Fibroblast of lung (primary cell): ENCODE data around the gene SLC6A5. TPM values are rescaled to one million over a fixed set of nuclear protein-coding genes. Genes with fewer than 3 reads are reported as not detected.
A peak's percentile ranks its signal among the peaks of the same experiment; 100 is the strongest.

Experiments
- DNase-seq, 2 donors: peaks; one replicate each; pipeline versions ENCODE4 v3.0.0 to v3.0.0-alpha.2; 2010; ENCODE audit warnings: low read depth in 2 of 2
- H2AFZ ChIP-seq: 2 replicates; pipeline ENCODE4 v1.5.1; 2012; ENCODE audit warnings: low read length, control low read depth, inconsistent platforms
- H3K27ac ChIP-seq: 2 replicates; pipeline ENCODE4 v1.5.1; 2011; ENCODE audit warnings: low read length, control low read depth; ENCODE audit not compliant: insufficient read depth
- H3K27me3 ChIP-seq: 2 replicates; pipeline ENCODE4 v1.5.1; 2011; ENCODE audit warnings: mild to moderate bottlenecking, low read length; ENCODE audit not compliant: control insufficient read depth, insufficient read depth
- H3K36me3 ChIP-seq: 2 replicates; pipeline ENCODE4 v1.5.1; 2011; ENCODE audit warnings: low read length; ENCODE audit not compliant: control insufficient read depth, insufficient read depth
- H3K4me1 ChIP-seq: 2 replicates; pipeline ENCODE4 v1.5.1; 2011; ENCODE audit warnings: low read length; ENCODE audit not compliant: control insufficient read depth, insufficient read depth; ENCODE audit errors: extremely low read depth
- H3K4me2 ChIP-seq: 2 replicates; pipeline ENCODE4 v1.5.1; 2011; ENCODE audit warnings: low read length, control low read depth; ENCODE audit not compliant: insufficient read depth; ENCODE audit errors: extremely low read depth
- H3K4me3 ChIP-seq, 4 experiments: fragments of 200-600 bp in 1 of 4; sonication (generic) in 1 of 4; replicated peaks in 1 of 4; 2 replicates each; pipeline ENCODE4 v1.5.1; 2011 to 2016; ENCODE audit warnings: low read length in 4 of 4, low read depth in 3 of 4, mild to moderate bottlenecking in 3 of 4, control low read depth in 2 of 4, inconsistent platforms in 1 of 4, mixed read lengths in 1 of 4; ENCODE audit not compliant: insufficient read depth in 1 of 4; ENCODE audit errors: control extremely low read depth in 1 of 4
- H3K79me2 ChIP-seq: 2 replicates; pipeline ENCODE4 v1.5.1; 2012; ENCODE audit warnings: mild to moderate bottlenecking, low read length, inconsistent platforms; ENCODE audit not compliant: control insufficient read depth, insufficient read depth
- H3K9ac ChIP-seq: 2 replicates; pipeline ENCODE4 v1.5.1; 2011; ENCODE audit warnings: mild to moderate bottlenecking, low read length, control low read depth; ENCODE audit not compliant: insufficient read depth
- H3K9me3 ChIP-seq: 2 replicates; pipeline ENCODE4 v1.5.1; 2012; ENCODE audit warnings: low read depth, low read length; ENCODE audit not compliant: control insufficient read depth, insufficient read depth
- H4K20me1 ChIP-seq: 2 replicates; pipeline ENCODE4 v1.5.1; 2011; ENCODE audit warnings: low read length; ENCODE audit not compliant: control insufficient read depth, insufficient read depth; ENCODE audit errors: extremely low read depth
- CTCF ChIP-seq, 2 donors: IDR thresholded peaks in 1 of 2; conservative IDR thresholded peaks in 1 of 2; 1 replicate in 1 of 2; 2 replicates in 1 of 2; pipeline ENCODE4 v1.5.1; 2011 to 2012; ENCODE audit warnings: low read length in 2 of 2, control low read depth in 1 of 2, inconsistent platforms in 1 of 2, low read depth in 1 of 2, mild to moderate bottlenecking in 1 of 2
- EZH2 ChIP-seq: IDR thresholded peaks from 2 replicates; pipeline ENCODE4 v1.5.1; 2012; ENCODE audit warnings: low read length, control low read depth, mild to moderate bottlenecking; ENCODE audit errors: missing control alignments
- polyA plus RNA-seq, 2 donors: library from polyadenylated mRNA; depleted of rRNA in 1 of 2; stranded (reverse) in 1 of 2; unstranded in 1 of 2; fragments of >200 nt; gene quantifications; 2 replicates each; pipeline ENCODE4 v1.2.1, GENCODE V29; 2011 to 2012; ENCODE audit warnings: missing spikeins in 1 of 2
- total RNA-seq: library from RNA; depleted of rRNA; stranded (reverse); fragments of >200 nt; gene quantifications from 2 replicates; pipeline ENCODE4 v1.2.1, GENCODE V29; 2014

SLC6A5 gene
- total and polyA plus RNA-seq, 2 donors (not counting 1 experiment from before 2014, with no cell fraction given) = not detected

- H3K27ac ChIP-seq = no peak overlapping the region
- H3K27me3 ChIP-seq = peaks cover 22% of the 10 kb centered on the region
- H3K9ac ChIP-seq = no peak overlapping the region
- H3K4me2 ChIP-seq = no peak overlapping the region
- H2AFZ ChIP-seq = no peak overlapping the region
- H3K4me1 ChIP-seq = no peaks in the 10 kb centered on the region
- H3K9me3 ChIP-seq = no peaks in the 10 kb centered on the region
- TF ChIP-seq CTCF (conservative IDR thresholded peaks at IDR 0.05 in 1 of 2, IDR thresholded peaks at IDR 0.05 in 1 of 2; ENCODE audit: low read depth in 1 of 2, low read length in 2 of 2) (peak; percentile 18 to 31), EZH2 (no peak)
- DNase-seq = no peak
- no peaks in the 10 kb centered on the region for H3K36me3 ChIP-seq
- H3K4me3 ChIP-seq = no peak overlapping the region
- H3K79me2 ChIP-seq = no peaks in the 10 kb centered on the region
- H4K20me1 ChIP-seq = no peaks in the 10 kb centered on the region
Observed at GRCh38 chr11:20672575-20672974, 73.2 kb downstream of the SLC6A5 start.

- H3K9ac ChIP-seq = no peak overlapping the region
- no peak for DNase-seq
- TF ChIP-seq EZH2 (no peak), CTCF (conservative IDR thresholded peaks at IDR 0.05 in 1 of 2, IDR thresholded peaks at IDR 0.05 in 1 of 2; ENCODE audit: low read depth in 1 of 2, low read length in 2 of 2) (no peak)
- H3K27ac ChIP-seq = no peak overlapping the region
- H3K4me1 ChIP-seq = no peaks in the 10 kb centered on the region
- H3K9me3 ChIP-seq = no peaks in the 10 kb centered on the region
- no peak overlapping the region for H3K4me2 ChIP-seq
- no peaks in the 10 kb centered on the region for H3K79me2 ChIP-seq
- H3K4me3 ChIP-seq = no peak overlapping the region
- H3K36me3 ChIP-seq = no peaks in the 10 kb centered on the region
- no peaks in the 10 kb centered on the region for H4K20me1 ChIP-seq
- no peaks in the 10 kb centered on the region for H3K27me3 ChIP-seq
- H2AFZ ChIP-seq = no peak overlapping the region
Observed at GRCh38 chr11:20676658-20677057, 77.2 kb downstream of the SLC6A5 start.

GRCh38 chr11:20688761-20689160 lies 89.4 kb downstream of the SLC6A5 start:
- TF ChIP-seq EZH2 (no peak), CTCF (conservative IDR thresholded peaks at IDR 0.05 in 1 of 2, IDR thresholded peaks at IDR 0.05 in 1 of 2; ENCODE audit: low read depth in 1 of 2, low read length in 2 of 2) (no peak)
- no peak for DNase-seq

More at GRCh38 chr11:20688761-20689160, 89.4 kb downstream of the SLC6A5 start:
- no peaks in the 10 kb centered on the region for H3K36me3 ChIP-seq
- H3K4me3 ChIP-seq = no peak overlapping the region
- no peaks in the 10 kb centered on the region for H3K79me2 ChIP-seq
- H3K27me3 ChIP-seq = no peaks in the 10 kb centered on the region
- H3K27ac ChIP-seq = no peak overlapping the region
- H3K9me3 ChIP-seq = no peaks in the 10 kb centered on the region
- no peaks in the 10 kb centered on the region for H4K20me1 ChIP-seq
- H3K4me1 ChIP-seq = no peaks in the 10 kb centered on the region
- H3K4me2 ChIP-seq = no peak overlapping the region
- H2AFZ ChIP-seq = no peak overlapping the region
- no peak overlapping the region for H3K9ac ChIP-seq
